GM19455 (cell line): ENCODE results near the gene SKIDA1.

ENCODE experiments used
- ATAC-seq: cut with Tn5 transposase; IDR thresholded peaks from one replicate; pipeline ENCODE4 v1.9.1; 2021; ENCODE audit not compliant: unreplicated experiment

Gene SKIDA1

GRCh38 chr10:21529032-21529910 lies 3.8 kb upstream of the SKIDA1 start:
- no peak for ATAC-seq

GRCh38 chr10:21528236-21529031 lies 3.0 kb upstream of the SKIDA1 start:
- ATAC-seq, result no peak

GRCh38 chr10:21527598-21528235 lies 2.2 kb upstream of the SKIDA1 start:
- ATAC-seq, result no peak

GRCh38 chr10:21526860-21527597 lies 1.5 kb upstream of the SKIDA1 start:
- no peak for ATAC-seq

- ATAC-seq, result peak; percentile 48
Measured at GRCh38 chr10:21526188-21526859, 842 bp upstream of the SKIDA1 start.

GRCh38 chr10:21524526-21525366 lies 736 bp downstream of the SKIDA1 start:
- no peak for ATAC-seq

GRCh38 chr10:21524131-21524525 lies 1.4 kb downstream of the SKIDA1 start:
- no peak for ATAC-seq

- no peak for ATAC-seq
Measured at GRCh38 chr10:21523557-21524008, 1.9 kb downstream of the SKIDA1 start.

GRCh38 chr10:21522631-21523406 lies 2.7 kb downstream of the SKIDA1 start:
- no peak for ATAC-seq

- no peak for ATAC-seq
Measured at GRCh38 chr10:21521751-21522533, 3.5 kb downstream of the SKIDA1 start.

- ATAC-seq, result no peak
Measured at GRCh38 chr10:21520949-21521348, 4.5 kb downstream of the SKIDA1 start.

GRCh38 chr10:21520509-21520908 lies 5.0 kb downstream of the SKIDA1 start:
- no peak for ATAC-seq

- no peak for ATAC-seq
Measured at GRCh38 chr10:21519941-21520436, 5.5 kb downstream of the SKIDA1 start.

- ATAC-seq, result no peak
Measured at GRCh38 chr10:21519397-21519933, 6.0 kb downstream of the SKIDA1 start.

GRCh38 chr10:21518641-21519396 lies 6.7 kb downstream of the SKIDA1 start:
- no peak for ATAC-seq

GRCh38 chr10:21518149-21518640 lies 7.3 kb downstream of the SKIDA1 start:
- no peak for ATAC-seq
